NCI-H1105 treated with DMSO at 0.1 percent for 48 hours (cell line): ENCODE measurements around the gene KIAA1755.

Experiments
- DNase-seq: peaks from one replicate; lab custom pipeline; 2025; lab: John Stamatoyannopoulos, UW

KIAA1755 gene

GRCh38 chr20:38241201-38241600 is 19.3 kb downstream of the KIAA1755 start:
- DNase-seq: no peak

GRCh38 chr20:38239441-38239840 is 21.1 kb downstream of the KIAA1755 start:
- DNase-seq: no peak

- DNase-seq: no peak
Observed at GRCh38 chr20:38238829-38239228, 21.7 kb downstream of the KIAA1755 start.

GRCh38 chr20:38237381-38237780 is 23.2 kb downstream of the KIAA1755 start:
- no peak for DNase-seq

GRCh38 chr20:38231531-38232121 is 28.9 kb downstream of the KIAA1755 start:
- no peak for DNase-seq

- no peak for DNase-seq
Observed at GRCh38 chr20:38230957-38231526, 29.5 kb downstream of the KIAA1755 start.

GRCh38 chr20:38230253-38230551 is 30.3 kb downstream of the KIAA1755 start:
- DNase-seq: no peak

GRCh38 chr20:38229376-38230252 is 30.9 kb downstream of the KIAA1755 start:
- no peak for DNase-seq

GRCh38 chr20:38228436-38228835 is 32.1 kb downstream of the KIAA1755 start:
- DNase-seq: no peak

- DNase-seq: no peak
Observed at GRCh38 chr20:38227420-38228360, 32.8 kb downstream of the KIAA1755 start.

- no peak for DNase-seq
Observed at GRCh38 chr20:38226553-38226952, 34.0 kb downstream of the KIAA1755 start.

- no peak for DNase-seq
Observed at GRCh38 chr20:38225900-38226263, 34.7 kb downstream of the KIAA1755 start.

- no peak for DNase-seq
Observed at GRCh38 chr20:38225240-38225899, 35.2 kb downstream of the KIAA1755 start.

- DNase-seq: no peak
Observed at GRCh38 chr20:38224531-38224930, 36.0 kb downstream of the KIAA1755 start.

- DNase-seq: no peak
Observed at GRCh38 chr20:38223743-38224100, 36.8 kb downstream of the KIAA1755 start.

- no peak for DNase-seq
Observed at GRCh38 chr20:38222923-38223742, 37.4 kb downstream of the KIAA1755 start.

- peak; percentile 49 for DNase-seq
Observed at GRCh38 chr20:38222231-38222922, 38.2 kb downstream of the KIAA1755 start.

- DNase-seq: peak; percentile 60
Observed at GRCh38 chr20:38221119-38221589, 39.4 kb downstream of the KIAA1755 start.

GRCh38 chr20:38220587-38221118 is 39.9 kb downstream of the KIAA1755 start:
- DNase-seq: no peak
